RWPE1 (cell line): Measurements from ENCODE around the gene NPNT.

Experiments
- CTCF ChIA-PET: fragments of 350-600 bp; sonication (Branson Sonifier 250); formaldehyde crosslinking; extraction: SDS; loops from one replicate; lab custom pipeline; 2021; lab: Yijun Ruan, JAX
- POLR2A ChIA-PET: fragments of 400-600 bp; formaldehyde crosslinking; extraction: SDS; loops from one replicate; lab custom pipeline; 2020; ENCODE audit warnings: antibody characterized with exemption; ENCODE audit not compliant: low non-redundant PET; lab: Yijun Ruan, JAX
- DNase-seq: peaks from one replicate; pipeline ENCODE4 v3.0.0; 2012; ENCODE audit warnings: low spot score
- H3K27ac ChIP-seq: fragments of 450-650 bp; 2 replicates; pipeline ENCODE4 v1.5.1; 2017
- TF ChIP-seq, protein P1 (sequence below): fragments of 450-650 bp; conservative IDR thresholded peaks from 2 replicates; pipeline ENCODE4 v1.5.1; 2017; ENCODE audit warnings: low read depth, mild to moderate bottlenecking

Gene NPNT

DNA sequence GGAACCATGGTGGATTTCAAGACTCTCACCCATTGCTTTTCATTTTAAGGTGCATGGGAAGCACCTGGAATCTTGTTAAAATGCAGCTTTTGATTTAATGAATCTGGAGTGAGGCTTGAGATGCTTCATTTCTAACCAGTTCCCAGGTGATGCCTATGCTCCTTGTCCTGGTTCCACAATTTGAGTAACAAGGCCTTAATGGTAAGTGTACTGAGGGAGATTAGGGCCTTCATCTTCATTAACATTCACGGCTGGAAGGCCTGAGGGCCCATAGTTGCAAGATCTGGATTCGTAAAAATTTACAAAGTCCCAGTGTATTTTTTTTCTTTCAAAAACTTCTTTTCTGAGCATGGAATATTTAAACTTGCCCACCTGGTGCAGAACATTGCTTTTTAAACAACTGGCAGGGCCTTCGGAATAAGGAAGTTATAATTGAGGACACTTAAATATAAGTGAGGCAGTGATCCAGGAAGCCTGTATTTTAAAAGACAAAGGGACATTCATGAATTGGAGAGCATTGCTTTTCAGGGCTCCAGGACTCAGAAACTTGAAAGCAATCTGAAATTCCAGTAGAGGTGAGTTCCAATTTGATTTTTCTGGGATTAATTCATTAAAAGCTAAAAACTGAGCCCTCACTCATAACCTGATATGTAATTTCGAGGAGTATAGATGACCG, 77.8 kb downstream of the NPNT start:
- TF ChIP-seq, protein P1, sequence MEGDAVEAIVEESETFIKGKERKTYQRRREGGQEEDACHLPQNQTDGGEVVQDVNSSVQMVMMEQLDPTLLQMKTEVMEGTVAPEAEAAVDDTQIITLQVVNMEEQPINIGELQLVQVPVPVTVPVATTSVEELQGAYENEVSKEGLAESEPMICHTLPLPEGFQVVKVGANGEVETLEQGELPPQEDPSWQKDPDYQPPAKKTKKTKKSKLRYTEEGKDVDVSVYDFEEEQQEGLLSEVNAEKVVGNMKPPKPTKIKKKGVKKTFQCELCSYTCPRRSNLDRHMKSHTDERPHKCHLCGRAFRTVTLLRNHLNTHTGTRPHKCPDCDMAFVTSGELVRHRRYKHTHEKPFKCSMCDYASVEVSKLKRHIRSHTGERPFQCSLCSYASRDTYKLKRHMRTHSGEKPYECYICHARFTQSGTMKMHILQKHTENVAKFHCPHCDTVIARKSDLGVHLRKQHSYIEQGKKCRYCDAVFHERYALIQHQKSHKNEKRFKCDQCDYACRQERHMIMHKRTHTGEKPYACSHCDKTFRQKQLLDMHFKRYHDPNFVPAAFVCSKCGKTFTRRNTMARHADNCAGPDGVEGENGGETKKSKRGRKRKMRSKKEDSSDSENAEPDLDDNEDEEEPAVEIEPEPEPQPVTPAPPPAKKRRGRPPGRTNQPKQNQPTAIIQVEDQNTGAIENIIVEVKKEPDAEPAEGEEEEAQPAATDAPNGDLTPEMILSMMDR = no peak
- CTCF ChIA-PET = no interaction called here

DNA sequence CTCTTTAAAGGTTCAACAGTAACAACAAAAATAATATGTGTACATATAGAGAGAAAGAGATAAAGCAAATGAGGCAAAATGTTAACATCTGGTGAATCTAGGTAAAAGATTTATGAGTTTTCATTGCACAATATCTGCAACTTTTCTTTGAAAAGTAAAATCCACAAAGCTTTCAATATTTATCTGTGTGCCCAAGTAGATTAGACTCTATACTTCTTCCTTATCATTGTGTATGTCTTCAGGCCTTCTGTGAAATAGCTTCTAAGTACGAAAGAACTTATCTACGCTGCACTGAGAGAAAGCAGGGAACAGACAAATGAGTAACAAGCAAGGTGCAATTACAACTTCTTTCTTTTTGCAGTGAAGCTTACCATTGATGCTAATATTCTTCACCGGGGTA, 81.6 kb downstream of the NPNT start:
- H3K27ac ChIP-seq = no peak overlapping the region
- DNase-seq = no peak
- TF ChIP-seq, protein P1 = no peak
- CTCF ChIA-PET = no interaction called here
- POLR2A ChIA-PET = no interaction called here

More for the DNA sequence above, 77.8 kb downstream of the NPNT start:
- POLR2A ChIA-PET = no interaction called here
- no peak overlapping the region for H3K27ac ChIP-seq
- no peak for DNase-seq

DNA sequence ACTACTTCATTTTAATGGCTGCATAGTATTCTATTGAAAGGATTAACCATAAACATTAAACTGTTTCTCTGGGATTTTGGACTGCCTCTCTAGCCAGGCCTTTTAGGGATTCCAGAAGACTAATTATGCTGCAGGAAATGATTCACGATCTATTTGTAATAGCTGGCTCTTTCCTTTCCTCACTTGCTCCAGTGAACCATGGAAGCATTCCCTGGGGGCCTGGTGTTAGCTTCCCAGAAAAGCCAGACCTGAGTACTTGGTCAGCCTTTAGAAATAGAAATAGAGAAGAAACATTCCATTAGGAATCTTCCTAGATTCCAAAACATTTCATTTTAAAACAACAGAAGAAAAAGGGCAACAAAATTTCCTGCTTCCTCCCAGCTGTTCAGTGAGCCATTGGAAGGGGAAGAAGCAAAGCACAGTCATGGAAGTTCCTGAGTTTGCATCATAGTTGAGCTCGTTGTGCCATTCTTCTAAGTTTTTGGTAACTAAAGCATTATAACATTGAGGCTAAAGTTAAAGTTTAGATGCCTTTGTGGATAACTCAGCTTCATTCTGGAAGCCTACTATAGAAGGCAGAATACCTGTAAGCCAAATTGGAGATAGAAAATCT, 83.5 kb downstream of the NPNT start:
- no peak overlapping the region for H3K27ac ChIP-seq
- ChIA-PET POLR2A (no interaction called here), CTCF (interaction anchor here (0.7 kb wide), 1 partner anchor 21 kb away, joined by 5 read pairs; no protein-coding TSS in a partner anchor)
- DNase-seq = no peak
- TF ChIP-seq, protein P1 = no peak

DNA sequence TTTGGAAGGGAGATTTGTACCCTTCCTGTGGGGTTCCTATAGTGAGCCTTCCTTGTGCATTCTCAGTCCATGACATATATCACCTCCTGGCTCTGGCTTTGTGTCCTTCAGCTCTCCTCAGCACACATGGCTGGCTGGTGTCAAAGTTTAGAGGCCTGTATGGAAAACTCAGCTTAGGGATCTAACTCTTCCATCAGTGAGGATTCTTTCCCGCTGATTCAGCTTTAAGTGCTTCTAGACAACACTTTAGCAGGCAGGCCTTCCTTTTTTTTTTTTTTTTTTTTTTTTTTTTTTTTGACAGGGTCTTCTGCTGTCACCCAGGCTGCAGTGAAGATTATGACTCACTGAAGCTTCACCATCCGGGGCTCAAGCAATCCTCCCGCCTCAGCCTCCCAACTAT, 84.2 kb downstream of the NPNT start:
- H3K27ac ChIP-seq = no peak overlapping the region
- DNase-seq = no peak
- TF ChIP-seq, protein P1 = no peak
- ChIA-PET CTCF (no interaction called here), POLR2A (no interaction called here)

DNA sequence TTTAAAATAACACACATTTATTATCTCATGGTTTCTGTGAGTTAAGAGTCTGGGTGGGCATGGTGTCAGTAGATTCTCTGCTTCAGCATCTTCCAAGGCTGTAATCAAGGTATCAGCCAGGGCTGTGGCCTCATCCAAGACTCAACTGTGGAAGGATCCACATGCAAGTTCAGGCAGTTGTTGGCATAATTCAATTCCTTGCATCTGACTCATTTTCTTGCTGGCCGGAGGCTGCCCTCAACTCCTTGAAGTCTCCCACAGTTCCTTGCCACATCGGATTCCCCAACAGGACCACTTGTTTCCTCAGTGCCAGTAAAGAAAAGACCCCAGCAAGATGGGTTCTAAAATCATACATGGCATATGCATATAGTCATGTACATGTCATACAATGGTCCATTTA, 93.4 kb downstream of the NPNT start:
- POLR2A ChIA-PET = no interaction called here
- TF ChIP-seq, protein P1 = no peak
- DNase-seq = no peak
- no peak overlapping the region for H3K27ac ChIP-seq
- CTCF ChIA-PET = no interaction called here

DNA sequence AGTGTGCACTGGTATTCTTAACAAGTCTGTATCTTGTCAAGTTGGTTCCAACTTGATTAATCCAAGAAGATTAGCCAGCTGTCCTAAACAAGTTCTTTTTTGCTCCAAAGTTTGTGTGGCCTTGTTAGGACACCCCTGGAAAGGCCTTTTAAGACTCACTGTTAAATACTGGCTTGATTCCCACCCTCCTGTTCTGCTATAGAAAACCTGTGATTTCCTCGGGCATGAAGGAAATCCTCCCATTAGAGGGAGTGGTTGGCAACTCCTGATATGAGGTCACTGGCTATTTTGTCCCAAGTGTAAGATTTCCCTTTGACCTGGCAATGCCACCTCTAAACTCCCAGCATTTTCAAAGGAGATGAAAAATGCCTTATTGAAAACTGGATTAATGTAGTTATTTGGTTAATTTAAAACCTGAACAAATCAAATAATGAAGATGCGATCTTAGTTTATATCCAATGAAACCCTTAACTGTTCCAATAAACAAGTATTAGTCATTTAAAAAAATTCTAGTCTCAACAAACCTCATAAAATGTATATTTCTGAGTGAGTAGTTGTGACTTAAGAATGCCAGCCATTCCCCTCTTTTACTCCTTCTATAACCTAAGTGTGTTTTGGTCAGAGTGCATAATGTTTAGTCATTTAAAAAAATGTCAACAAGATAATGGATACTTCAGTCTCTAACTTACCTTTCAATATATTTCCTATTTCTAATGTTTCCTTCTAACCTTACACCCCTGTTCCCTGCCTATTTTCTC, 94.4 kb downstream of the NPNT start:
- no peak for DNase-seq
- ChIA-PET POLR2A (no interaction called here), CTCF (no interaction called here)
- no peak overlapping the region for H3K27ac ChIP-seq
- TF ChIP-seq, protein P1 = no peak
